Transverse colon (tissue), 4 donors: ENCODE results near the gene MMP14.

Experiments
- EP300 ChIP-seq: sonication (generic); formaldehyde crosslinking; IDR thresholded peaks from one replicate; pipeline ENCODE4 v1.6.1; 2017; ENCODE audit warnings: antibody characterized with exemption, low read depth
- POLR2A ChIP-seq: fragments of 450-650 bp; IDR thresholded peaks from one replicate; pipeline ENCODE4 v1.6.1; 2016; ENCODE audit warnings: antibody characterized with exemption, mild to moderate bottlenecking, moderate library complexity
- POLR2AphosphoS5 ChIP-seq, 3 donors: sonication (generic); formaldehyde crosslinking; IDR thresholded peaks; one replicate each; pipeline ENCODE4 v1.6.1; 2016; ENCODE audit warnings: antibody characterized with exemption in 3 of 3
- TF ChIP-seq, protein P1 (sequence below), 5 experiments: fragments of 200-600 bp in 3 of 5; fragments of 450-650 bp in 2 of 5; sonication (generic) in 3 of 5; IDR thresholded peaks; 1 replicate in 2 of 5; 2 replicates in 3 of 5; pipeline ENCODE4 v1.5.1; 2016 to 2017; ENCODE audit warnings: antibody characterized with exemption in 5 of 5, inconsistent platforms in 3 of 5, mild to moderate bottlenecking in 2 of 5, moderate library complexity in 1 of 5

DNA sequence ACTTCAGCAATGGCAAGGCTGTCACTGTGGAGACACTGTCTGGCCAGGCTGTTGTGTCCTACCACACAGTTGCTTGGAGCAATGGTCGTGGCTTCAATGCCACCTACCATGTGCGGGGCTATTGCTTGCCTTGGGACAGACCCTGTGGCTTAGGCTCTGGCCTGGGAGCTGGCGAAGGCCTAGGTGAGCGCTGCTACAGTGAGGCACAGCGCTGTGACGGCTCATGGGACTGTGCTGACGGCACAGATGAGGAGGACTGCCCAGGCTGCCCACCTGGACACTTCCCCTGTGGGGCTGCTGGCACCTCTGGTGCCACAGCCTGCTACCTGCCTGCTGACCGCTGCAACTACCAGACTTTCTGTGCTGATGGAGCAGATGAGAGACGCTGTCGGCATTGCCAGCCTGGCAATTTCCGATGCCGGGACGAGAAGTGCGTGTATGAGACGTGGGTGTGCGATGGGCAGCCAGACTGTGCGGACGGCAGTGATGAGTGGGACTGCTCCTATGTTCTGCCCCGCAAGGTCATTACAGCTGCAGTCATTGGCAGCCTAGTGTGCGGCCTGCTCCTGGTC lies 39.4 kb downstream of the MMP14 start:
- TF ChIP-seq, protein P1, sequence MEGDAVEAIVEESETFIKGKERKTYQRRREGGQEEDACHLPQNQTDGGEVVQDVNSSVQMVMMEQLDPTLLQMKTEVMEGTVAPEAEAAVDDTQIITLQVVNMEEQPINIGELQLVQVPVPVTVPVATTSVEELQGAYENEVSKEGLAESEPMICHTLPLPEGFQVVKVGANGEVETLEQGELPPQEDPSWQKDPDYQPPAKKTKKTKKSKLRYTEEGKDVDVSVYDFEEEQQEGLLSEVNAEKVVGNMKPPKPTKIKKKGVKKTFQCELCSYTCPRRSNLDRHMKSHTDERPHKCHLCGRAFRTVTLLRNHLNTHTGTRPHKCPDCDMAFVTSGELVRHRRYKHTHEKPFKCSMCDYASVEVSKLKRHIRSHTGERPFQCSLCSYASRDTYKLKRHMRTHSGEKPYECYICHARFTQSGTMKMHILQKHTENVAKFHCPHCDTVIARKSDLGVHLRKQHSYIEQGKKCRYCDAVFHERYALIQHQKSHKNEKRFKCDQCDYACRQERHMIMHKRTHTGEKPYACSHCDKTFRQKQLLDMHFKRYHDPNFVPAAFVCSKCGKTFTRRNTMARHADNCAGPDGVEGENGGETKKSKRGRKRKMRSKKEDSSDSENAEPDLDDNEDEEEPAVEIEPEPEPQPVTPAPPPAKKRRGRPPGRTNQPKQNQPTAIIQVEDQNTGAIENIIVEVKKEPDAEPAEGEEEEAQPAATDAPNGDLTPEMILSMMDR (IDR thresholded peaks at IDR 0.05): no peak
- TF ChIP-seq POLR2AphosphoS5 (IDR thresholded peaks at IDR 0.05): no peak
- no peak for TF ChIP-seq EP300
- no peak for TF ChIP-seq POLR2A
